GM18508 (cell line): ENCODE data around the gene OR52E2.
"Not testable (repeated sequence)": the region's sequence is repeated elsewhere in the genome, so short reads cannot be mapped to it uniquely, and the experiment has no call there.

ENCODE experiments used
- ATAC-seq: cut with Tn5 transposase; IDR thresholded peaks from one replicate; pipeline ENCODE4 v1.9.1; 2021; ENCODE audit warnings: moderate number of reproducible peaks; ENCODE audit not compliant: insufficient read depth, unreplicated experiment

OR52E2 gene

DNA sequence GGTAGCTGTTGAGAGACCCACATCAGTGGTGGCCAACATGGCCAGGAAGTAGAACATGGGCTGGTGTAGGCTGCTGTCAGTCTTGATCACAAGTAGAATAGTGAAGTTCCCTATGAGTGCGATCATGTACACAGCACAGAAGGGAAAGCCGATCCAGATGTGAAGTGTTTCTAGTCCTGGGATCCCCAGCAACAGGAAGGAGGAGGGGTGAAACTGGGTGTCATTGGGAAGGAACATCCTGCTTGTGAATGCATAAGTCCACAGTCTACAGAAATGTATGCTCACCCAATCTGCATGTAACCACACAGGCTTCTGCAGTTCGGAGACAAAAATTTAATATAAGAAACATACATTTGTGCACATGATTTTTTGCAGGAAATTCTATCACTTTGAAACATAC, at the start of gene OR52E2:
Gene OR52E2, minus strand, starts transcription at position 237 of the 400 bp plus-strand sequence. Its CDS starts 0 bp downstream, at position 237.
- no peak for ATAC-seq

DNA sequence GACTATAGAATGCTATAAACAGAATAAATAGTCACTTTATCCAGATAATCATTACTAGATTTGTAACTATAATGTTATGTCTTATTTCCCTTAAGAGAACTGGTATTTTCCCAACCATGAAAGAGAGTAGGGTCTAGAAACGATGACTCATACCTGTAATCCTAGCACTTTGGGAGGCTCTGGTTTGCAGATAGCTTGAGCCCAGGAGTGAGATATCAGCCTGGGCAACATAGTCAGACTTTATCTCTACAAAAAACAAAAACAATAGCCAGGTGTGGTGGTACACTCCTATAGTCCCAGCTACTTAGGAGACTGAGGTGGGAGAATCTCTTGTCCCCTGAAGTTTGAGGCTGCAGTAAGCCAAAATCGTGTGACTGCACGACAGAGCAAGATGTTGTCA, 47.9 kb upstream of the OR52E2 start:
- ATAC-seq, result no peak

DNA sequence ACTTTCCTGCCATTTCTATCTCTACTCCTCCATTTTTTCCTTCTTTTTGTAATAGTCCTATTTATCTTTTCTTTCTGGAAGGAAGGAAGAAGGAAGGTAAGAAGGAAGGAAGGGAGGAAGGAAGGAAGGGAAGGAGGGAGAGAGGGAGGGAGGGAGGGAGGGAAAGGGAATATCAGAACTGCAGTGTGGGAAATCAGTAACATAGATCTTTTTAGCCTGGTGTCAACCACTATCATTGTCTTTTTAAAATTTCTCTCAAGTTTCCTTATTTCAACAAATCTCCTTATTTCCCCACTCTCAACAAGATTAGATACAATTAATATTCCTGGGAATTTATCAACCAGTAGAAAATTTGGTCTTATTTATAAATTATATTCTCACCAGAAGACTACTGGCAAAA, 43.6 kb upstream of the OR52E2 start:
- no peak for ATAC-seq

DNA sequence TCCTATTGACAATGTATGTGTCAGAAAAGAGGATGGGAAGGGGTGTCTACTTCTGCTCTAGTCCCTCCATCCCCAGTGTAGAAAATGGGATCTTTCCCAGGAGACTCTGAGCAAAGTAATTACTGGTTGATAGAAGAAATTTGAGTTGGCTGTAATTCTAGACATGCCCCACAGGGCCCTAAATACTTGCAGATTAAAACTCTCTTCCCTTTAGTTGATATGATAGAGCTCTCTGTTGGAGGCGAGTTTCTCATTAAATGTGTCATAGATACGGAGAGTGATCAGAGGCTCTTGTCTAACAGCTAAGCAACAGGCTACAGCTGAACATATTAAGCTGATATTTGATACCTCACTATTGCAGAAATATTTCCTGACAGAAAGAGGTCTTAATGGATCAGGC, 42.8 kb upstream of the OR52E2 start:
- no peak for ATAC-seq

DNA sequence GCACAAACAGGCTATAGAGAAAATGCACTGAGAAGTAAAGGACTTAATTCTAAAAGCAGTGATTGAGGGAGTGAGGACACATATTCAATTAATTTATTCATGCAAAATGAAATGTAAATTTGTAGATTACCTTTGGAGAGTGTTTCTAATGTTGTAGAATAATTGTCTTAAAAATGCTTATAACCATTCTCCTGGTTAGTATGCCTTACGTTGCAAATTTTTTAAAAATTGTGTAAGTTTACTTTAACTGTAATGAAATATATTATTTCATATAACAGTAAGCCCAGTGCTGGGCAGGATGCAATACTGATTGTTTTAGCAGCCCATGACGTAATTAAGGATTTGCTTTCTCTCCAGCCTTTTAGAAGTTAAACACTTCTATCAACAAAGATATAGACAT, 36.6 kb upstream of the OR52E2 start:
- no peak for ATAC-seq

DNA sequence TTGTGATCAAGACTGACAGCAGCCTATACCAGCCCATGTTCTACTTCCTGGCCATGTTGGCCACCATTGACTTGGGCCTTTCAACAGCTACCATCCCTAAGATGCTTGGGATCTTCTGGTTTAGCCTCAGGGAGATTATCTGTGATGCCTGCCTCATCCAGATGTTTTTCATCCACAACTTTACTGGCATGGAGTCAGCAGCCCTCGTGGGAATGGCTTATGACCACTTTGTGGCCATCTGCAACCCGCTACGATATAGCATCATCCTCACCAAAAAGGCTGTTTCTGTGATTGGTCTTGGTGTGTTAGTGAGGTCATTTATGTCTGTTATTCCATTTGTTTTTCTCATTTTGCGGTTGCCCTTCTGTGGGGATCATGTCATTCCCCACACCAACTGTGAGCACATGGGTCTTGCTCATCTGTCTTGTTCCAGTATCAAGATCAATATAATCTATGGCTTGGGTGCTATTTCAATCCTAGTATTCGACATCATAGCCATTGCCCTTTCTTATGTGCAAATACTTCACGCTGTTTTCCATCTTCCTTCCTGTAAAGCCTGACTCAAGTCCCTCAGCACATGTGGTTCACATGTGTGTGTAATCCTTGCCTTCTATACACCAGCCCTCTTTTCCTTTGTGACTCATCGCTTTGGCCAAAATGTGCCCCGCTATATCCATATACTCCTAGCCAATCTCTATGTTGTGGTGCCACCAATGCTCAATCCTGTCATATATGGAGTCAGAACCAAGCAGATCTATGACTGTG, 33.6 kb upstream of the OR52E2 start:
- no peak for ATAC-seq

DNA sequence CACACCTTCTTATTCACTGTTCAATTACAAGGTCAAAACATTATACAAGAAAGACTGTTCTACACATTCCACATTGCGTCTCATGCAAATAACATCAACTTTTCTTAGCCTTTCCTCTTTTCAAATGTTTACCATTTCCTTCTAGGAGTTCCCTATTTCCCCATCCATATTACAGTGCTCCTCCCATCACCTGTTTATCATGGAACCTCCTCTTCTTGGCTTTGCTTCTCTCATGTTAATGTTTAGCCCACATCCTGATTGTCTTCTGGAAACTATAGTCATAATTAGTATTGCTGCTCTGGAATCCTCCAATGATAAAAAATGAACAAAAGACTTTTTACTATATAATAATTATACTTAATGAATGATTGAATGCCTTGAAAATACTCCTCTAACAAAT, 31.2 kb upstream of the OR52E2 start:
- no peak for ATAC-seq

DNA sequence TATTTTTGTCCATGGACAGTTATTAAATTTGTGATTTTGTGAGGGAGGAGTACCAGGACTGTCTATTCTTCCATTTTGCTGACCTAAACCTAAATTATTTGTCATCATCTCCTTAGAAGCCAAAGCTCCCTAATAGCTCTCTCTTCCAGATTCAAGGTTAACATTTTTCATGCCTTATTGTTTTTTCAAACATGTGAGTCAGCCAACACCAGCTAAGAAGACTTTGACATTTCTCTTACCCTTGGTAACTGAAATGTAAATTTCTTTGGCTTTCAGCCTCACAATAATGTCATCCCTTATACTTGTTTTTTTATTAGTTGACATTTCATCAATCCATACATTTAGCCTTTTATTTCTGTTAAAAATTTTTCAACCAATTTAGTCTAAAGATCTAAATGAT, 29.1 kb upstream of the OR52E2 start:
- ATAC-seq, result no peak

DNA sequence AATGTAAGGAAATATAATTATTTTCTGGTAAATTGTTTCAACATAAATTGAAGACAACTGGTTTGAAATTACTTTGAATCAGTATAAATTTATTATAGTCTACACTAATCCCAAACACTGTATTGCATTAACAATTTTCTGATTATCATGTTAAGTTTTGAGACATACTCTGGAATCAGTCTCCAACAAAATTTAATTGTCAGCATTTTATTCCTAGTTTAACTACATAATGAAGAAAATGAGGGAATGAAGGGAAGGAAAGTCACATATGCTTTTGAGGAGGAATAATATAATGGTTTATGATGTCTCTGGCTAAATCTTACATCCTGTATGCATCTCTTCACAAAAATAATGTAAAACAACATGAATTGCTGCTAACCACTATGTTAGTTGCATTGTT, 24.2 kb upstream of the OR52E2 start:
- ATAC-seq, result no peak

DNA sequence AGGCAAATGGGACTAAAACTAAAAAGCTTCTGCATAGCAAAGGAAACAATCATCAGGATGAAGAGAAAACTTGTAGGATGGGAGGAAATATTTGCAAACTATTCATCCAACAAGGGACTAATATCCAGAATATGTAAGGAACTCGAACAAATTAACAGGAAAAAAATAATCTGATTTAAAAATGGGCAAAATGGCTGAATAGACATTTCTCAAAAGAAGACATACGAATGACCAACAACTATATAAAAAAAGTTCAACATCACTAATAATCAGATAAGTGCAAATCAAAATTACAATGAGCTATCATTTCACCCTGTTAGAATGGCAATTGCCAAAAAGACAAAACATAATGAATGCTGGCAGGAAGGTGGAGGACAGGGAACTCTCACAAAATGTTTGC, 22.0 kb upstream of the OR52E2 start:
- ATAC-seq, result no peak

DNA sequence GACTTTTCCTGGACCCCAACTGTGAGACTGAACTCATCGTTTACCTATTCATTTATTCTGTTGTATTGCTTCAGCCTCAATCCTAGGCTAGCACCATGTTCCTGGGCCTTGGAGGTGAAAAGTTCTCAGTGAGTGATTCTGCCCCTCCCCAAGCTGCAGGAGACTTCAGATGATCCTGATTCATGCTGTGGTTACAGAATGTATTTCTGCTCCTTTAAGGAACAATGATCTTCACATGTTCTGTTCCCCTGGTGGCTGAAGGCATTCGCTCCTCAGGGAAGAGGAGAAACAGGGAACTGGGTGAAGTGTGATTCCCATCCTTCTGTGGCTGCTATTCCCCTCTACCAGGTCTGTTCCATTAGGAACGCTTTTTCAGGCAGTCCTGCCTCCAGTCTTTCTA, 12.4 kb upstream of the OR52E2 start:
- no peak for ATAC-seq

DNA sequence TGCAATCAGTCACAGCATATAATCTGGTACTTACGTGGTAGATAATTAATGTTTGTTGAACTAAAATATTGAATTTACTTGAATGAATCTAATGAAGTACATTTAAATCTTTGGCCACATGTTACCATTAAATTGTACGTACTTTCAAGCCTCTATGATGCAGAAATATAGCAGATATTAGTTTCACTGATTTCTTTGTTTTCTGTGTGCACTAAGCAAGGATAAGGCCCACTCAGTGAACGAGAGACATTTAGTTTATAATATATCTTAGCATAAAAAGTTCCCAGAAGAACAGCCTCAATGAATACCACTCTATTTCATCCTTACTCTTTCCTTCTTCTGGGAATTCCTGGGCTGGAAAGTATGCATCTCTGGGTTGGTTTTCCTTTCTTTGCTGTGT, 9.8 kb upstream of the OR52E2 start, which contains the start of gene OR52E1:
Gene OR52E1, plus strand, starts transcription at position 301 of the 400 bp plus-strand sequence.
- no peak for ATAC-seq

DNA sequence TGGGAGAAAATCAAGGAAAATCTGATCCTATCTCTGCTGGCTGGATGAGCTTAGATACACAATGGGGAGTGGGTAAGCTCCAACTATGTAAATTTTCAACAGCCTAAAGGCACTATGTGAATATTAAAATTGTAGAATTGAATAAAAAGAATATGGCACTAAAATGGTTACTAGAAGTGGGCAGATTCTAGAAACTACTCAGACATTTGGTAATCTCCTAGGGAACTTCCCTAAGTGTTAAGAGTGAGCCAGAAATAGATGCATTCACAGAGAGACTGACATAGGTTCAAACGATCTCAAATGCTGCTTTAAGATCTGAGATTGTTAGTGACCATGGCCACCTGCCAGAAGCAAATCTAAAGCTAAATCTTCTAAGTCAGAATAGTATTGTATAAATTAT, 5.6 kb upstream of the OR52E2 start:
- ATAC-seq, result no peak

DNA sequence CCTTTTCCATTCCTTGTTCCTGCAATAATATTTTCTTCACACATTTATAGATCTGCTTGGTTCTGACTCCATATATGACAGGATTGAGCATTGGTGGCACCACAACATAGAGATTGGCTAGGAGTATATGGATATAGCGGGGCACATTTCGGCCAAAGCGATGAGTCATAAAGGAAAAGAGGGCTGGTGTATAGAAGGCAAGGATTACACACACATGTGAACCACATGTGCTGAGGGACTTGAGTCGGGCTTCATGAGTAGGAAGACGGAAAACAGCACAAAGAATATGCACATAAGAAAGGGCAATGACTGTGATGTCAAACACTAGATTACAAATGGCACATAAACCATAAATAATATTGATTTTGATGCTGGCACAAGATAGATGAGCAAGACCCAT, 748 bp downstream of the OR52E2 start:
- not testable (repeated sequence) for ATAC-seq

DNA sequence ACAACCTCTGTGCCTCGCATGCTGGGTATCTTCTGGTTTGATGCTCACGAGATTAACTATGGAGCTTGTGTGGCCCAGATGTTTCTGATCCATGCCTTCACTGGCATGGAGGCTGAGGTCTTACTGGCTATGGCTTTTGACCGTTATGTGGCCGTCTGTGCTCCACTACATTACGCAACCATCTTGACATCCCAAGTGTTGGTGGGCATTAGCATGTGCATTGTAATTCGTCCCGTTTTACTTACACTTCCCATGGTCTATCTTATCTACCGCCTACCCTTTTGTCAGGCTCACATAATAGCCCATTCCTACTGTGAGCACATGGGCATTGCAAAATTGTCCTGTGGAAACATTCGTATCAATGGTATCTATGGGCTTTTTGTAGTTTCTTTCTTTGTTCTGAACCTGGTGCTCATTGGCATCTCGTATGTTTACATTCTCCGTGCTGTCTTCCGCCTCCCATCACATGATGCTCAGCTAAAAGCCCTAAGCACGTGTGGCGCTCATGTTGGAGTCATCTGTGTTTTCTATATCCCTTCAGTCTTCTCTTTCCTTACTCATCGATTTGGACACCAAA, 12.6 kb downstream of the OR52E2 start:
- no peak for ATAC-seq

DNA sequence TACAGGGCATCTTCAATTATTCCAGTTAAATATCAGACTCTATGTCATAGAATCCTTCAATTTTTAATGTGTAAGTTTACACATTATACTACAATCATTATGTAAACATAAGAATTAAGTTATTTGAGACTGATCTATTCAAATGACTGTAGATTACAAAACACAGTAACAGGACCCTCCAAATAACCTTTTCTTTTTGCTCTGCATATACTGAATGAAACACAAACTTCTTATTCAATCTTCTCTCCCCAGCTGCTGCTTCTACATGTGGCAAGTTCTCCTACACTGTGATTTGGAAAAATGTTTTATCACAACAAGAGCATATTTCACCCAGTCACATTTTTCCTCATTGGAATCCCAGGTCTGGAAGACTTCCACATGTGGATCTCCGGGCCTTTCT, 13.2 kb downstream of the OR52E2 start, which contains the start of gene OR52J3:
Gene OR52J3, plus strand, starts transcription at position 301 of the 400 bp plus-strand sequence. Its CDS starts 0 bp downstream, at position 301.
- no peak for ATAC-seq

DNA sequence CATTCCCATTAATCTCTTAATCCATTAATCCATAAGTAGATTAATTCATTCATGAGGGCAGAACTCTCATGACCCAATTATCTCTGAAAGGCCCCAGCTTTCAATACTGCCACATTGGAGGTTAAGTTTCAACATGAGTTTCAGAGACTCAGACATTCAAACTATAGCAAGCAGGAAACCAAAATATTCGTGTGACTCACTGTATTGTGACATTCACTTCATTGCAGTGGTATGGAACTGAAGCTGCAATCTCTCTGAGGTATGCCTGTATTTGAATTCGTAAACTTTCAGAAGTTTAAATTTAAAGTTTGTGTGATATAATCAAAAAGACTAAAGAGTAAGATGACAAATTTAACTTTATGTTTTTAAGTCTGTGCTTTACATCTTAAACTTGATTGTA, 16.0 kb downstream of the OR52E2 start:
- no peak for ATAC-seq

DNA sequence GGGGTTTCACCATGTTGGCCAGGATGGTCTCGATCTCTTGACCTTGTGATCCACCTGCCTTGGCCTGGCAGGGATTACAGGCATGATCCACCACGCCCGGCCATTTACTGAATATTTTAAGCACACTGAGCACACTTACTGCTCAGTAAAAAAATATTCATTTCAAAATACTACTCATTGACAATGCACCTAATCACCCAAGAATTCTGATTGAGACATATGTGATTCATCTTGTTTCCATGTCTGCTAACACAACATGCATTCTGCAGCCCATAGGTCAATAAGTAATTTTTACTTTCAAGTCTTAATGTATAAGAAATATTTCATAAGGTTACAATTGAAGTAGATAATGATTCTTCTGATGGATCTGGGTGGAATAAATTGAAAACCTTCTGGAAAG, 17.3 kb downstream of the OR52E2 start:
- no peak for ATAC-seq

DNA sequence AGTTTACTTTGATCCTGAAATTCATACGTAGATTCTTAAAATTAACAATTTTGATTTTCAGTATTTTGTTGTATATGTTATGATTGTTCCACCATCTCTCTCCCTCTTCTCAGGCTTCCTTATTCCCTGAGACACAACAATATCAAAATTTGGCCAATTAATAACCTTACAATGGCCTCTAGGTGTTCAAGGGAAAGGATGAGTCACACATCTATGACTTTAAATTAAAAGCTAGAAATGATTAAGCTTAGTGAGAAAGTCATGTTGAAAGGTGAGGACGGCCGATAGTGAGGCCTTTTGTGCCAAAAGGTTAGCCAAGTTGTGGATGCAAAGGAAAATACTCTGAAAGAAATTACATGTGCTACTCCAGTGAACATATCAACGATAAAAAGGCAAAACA, 18.6 kb downstream of the OR52E2 start:
- ATAC-seq, result no peak

DNA sequence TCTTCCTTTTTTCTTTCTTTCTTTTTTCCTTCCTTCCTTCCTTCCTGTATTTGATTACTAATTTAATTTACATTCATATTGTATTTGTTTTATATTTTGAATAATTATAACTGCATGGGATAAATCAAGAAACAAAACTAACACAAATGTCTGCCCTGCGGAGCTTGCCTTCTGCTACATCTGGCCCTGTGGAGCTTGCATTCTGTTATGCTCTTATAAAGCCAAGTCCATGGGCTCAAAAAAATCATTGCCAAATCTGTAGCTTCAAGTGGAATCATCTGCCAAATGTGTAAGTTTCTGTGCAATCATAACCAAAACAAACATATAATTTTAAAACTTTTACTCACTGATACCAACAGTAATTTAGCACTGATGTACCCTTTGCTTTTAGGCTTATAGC, 21.1 kb downstream of the OR52E2 start:
- ATAC-seq, result no peak

DNA sequence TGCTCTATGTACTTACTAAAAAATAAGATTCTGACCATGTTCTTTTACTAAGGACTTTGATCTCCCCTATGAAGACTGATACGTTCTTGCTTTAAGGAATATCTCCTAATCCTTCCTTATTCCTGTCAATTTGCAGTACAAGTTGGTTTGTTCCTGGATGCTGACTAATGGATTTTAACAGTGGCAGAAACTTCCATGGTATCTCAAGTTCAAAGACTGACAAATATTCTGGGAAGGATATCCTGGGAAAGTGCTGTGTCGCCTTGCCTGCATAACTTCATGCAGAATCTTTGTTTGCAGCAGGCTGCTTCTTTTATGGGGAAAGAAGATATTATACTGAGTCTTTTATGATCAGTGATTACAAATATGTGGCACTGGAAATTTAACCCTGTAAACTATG, 21.5 kb downstream of the OR52E2 start:
- ATAC-seq, result no peak

DNA sequence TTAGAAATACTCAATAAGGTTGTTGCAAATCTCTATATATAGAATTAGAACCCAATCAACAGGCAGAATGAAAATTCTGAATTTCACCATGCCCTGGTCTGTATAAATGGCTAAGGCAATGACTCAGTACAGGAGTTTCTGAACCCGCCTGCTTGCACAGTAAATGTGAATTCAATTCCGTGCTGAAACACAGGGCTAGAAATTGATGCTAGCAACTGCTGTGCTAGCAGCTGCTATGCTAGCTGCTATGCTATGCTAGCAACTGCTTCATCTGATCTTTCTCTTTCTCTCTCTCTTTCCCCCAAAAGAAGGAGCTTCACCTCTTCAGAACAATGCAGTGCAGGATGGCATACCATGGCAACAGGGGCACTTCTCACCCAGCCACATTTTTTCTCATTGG, 22.8 kb downstream of the OR52E2 start:
- no peak for ATAC-seq
